SK-N-SH treated with all-trans-retinoic acid at 6 μM for 48 hours (cell line): ENCODE measurements around the gene JPH3.

Source experiments
- CSDC2 ChIP-seq: fragments of 250-450 bp; sonication (Bioruptor Pico); IDR thresholded peaks from 2 replicates; pipeline ENCODE4 v1.5.0; 2020; ENCODE audit warnings: mild to moderate bottlenecking, moderate library complexity
- OSR1 ChIP-seq: fragments of 250-450 bp; sonication (Bioruptor Pico); IDR thresholded peaks from 2 replicates; pipeline ENCODE4 v1.8.0; 2022; ENCODE audit warnings: moderate library complexity, mild to moderate bottlenecking, inconsistent platforms
- PPARA ChIP-seq: fragments of 250-450 bp; sonication (Bioruptor Pico); IDR thresholded peaks from 2 replicates; pipeline ENCODE4 v1.5.0; 2020; ENCODE audit warnings: mild to moderate bottlenecking, borderline replicate concordance
- RARB ChIP-seq: fragments of 250-450 bp; sonication (Bioruptor Pico); IDR thresholded peaks from 2 replicates; pipeline ENCODE4 v1.8.0; 2021; ENCODE audit warnings: mild to moderate bottlenecking, moderate library complexity
- ZNF565 ChIP-seq: fragments of 450-650 bp; formaldehyde crosslinking; conservative IDR thresholded peaks from 2 replicates; pipeline ENCODE4 v1.5.0; 2020; ENCODE audit warnings: low read depth, mild to moderate bottlenecking, moderate library complexity
- ZNF70 ChIP-seq: fragments of 450-650 bp; formaldehyde crosslinking; IDR thresholded peaks from 2 replicates; pipeline ENCODE4 v1.5.0; 2020; ENCODE audit warnings: mild to moderate bottlenecking, moderate library complexity
- TF ChIP-seq, protein P1 (sequence below): fragments of 250-450 bp; sonication (Bioruptor Pico); IDR thresholded peaks from 2 replicates; pipeline ENCODE4 v1.5.1; 2020; ENCODE audit warnings: low read depth, mild to moderate bottlenecking, moderate library complexity
- TF ChIP-seq, protein P2 (sequence below): fragments of 250-450 bp; sonication (Bioruptor Pico); IDR thresholded peaks from 2 replicates; pipeline ENCODE4 v1.8.0; 2020; ENCODE audit warnings: mild to moderate bottlenecking, moderate library complexity, borderline replicate concordance

DNA sequence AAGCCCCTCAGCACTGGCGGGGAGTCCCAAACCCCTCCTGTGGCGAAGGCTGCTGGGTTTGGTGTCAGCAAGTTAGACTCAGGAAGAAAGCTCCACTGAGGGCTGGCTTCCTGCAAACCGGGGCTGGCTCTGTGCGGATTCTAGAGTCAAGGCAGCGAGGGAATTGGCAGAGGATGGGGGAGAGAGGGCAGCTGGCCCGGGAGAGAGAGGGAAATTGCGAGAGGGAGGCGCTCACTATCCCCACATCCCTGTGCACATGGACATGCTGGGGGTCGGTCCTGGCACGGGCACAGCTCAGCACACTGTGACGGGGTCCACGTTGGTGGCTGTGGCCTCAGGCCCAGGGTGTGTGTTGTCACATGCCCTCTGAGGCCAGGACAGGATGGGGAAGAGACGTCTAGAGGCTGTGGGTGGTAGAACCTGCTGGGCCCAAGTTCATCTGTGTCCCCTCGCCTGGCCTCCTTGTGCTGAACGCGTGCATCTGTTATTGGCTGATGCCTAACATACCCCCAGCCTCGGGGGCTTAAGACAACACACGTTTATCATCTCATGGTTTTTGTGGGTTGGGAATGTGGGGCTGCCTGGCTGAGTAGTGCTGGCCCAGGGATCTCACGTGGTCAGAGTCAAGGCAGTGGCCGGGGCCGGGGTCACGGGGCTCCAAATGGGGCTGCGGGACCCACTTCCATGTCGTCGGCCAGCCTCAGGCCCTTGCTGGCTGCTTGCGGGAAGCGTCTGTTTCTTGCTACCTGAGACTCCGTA, 16.7 kb upstream of the JPH3 start:
- no peak for TF ChIP-seq CSDC2
- no peak for TF ChIP-seq OSR1 (CRISPR knock-in tag)
- no peak for TF ChIP-seq RARB (CRISPR knock-in tag)
- TF ChIP-seq, protein P1, sequence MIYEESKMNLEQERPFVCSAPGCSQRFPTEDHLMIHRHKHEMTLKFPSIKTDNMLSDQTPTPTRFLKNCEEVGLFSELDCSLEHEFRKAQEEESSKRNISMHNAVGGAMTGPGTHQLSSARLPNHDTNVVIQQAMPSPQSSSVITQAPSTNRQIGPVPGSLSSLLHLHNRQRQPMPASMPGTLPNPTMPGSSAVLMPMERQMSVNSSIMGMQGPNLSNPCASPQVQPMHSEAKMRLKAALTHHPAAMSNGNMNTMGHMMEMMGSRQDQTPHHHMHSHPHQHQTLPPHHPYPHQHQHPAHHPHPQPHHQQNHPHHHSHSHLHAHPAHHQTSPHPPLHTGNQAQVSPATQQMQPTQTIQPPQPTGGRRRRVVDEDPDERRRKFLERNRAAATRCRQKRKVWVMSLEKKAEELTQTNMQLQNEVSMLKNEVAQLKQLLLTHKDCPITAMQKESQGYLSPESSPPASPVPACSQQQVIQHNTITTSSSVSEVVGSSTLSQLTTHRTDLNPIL (CRISPR knock-in tag): no peak
- TF ChIP-seq ZNF70 (CRISPR knock-in tag): no peak
- TF ChIP-seq, protein P2, sequence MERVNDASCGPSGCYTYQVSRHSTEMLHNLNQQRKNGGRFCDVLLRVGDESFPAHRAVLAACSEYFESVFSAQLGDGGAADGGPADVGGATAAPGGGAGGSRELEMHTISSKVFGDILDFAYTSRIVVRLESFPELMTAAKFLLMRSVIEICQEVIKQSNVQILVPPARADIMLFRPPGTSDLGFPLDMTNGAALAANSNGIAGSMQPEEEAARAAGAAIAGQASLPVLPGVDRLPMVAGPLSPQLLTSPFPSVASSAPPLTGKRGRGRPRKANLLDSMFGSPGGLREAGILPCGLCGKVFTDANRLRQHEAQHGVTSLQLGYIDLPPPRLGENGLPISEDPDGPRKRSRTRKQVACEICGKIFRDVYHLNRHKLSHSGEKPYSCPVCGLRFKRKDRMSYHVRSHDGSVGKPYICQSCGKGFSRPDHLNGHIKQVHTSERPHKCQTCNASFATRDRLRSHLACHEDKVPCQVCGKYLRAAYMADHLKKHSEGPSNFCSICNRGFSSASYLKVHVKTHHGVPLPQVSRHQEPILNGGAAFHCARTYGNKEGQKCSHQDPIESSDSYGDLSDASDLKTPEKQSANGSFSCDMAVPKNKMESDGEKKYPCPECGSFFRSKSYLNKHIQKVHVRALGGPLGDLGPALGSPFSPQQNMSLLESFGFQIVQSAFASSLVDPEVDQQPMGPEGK (CRISPR knock-in tag): no peak
- TF ChIP-seq PPARA (CRISPR knock-in tag): no peak
- no peak for TF ChIP-seq ZNF565 (CRISPR knock-in tag)
